ENCODE data around the gene URB2.
"Not testable (repeated sequence)": the region's sequence is repeated elsewhere in the genome, so short reads cannot be mapped to it uniquely, and the experiment has no call there.

URB2 gene

DNA sequence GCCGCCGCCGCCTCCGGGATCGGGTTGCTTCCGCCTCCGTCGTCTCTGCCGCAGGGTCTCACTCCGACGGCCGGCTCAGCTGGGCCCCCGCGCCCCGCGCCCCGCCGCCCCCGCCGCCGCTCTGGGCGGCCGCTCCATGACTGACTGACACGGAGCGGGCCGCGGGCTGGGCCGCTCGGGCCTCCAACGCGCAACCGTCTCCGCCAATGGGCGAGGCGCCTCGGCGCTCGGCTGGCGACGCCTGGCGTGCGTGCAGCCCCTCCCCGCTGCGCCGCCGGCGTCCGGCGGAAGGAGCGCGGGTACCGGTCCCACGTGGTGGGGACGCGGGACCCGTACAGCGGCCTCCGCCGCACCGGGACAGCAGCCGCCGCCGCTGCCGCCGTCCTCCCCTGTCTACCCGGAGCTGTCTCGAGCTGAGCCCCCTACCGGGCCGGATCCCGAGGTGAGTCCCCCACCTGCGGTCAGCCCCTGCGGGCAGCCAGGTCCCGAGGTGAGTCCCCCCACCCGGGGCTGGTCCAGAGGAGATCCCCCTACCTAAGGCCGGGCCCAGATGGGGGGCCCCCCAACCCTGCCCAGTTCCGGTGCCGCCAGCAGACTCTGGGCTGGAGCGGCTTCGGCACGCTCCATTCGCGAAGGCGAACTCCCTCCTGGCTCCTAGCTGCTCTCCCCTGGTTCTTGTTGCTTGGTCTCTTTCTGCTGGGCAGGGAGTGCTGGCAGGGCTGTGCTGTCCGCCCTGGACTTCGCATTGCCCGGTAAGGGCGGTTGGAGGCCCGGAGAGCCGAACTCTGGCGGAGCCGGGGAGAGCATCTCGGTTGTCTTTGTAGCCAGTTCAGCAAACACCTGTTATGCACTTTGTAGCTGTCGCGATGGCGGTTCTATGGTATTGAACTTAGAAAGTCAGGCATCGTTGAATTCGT is at the start of gene URB2, which contains the start of gene TAF5L:
Gene URB2 (plus strand): TSS at position 333 of the 917 bp plus-strand sequence. CDS start 1,387 bp downstream, outside the sequence.
Gene TAF5L (minus strand): TSS at position 208 of the 917 bp plus-strand sequence. CDS start 11,640 bp downstream, outside the sequence.
- DNase-seq, result peak; percentile 85

DNA sequence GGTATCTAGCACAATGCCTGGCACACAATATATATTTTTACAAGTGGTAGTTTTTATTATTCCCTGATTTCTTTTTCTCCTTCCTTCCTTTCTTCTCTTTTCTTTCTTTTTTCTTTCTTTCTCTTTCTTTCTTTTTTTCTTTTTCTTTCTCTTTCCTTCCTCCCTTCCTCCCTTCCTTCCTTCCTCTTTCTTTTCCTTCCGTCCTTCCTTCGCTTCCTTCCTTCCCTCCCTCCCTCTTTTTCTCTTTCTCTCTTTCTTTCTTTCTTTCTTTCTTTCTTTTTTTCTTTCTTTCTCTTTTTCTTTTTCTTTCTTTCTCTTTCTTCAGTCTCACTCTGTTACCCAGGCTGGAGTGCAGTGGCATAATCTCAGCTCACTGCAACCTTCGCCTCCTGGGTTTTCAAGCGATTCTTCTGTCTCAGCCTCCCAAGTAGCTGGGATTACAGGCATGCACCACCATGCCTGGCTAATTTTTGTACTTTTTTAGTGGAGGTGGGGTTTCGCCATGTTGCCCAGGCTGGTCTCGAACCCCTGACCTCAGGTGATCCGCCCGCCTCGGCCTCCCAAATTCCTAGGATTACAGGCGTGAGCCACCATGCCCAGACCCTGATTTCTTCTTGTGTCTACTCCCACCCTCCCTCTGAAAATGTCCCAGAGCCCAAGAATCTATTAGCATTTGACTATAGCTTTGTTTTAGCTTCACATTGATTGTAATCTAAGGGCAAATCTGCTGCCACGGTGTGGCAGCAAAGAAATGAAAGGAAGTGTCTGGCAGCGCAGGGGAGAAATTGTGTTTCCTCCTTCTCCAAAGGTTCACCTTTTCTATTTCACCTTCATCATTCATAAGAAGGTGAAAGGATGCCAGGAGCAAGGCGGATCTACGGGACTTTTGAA is 47.6 kb upstream of the URB2 start:
- no peak for DNase-seq

DNA sequence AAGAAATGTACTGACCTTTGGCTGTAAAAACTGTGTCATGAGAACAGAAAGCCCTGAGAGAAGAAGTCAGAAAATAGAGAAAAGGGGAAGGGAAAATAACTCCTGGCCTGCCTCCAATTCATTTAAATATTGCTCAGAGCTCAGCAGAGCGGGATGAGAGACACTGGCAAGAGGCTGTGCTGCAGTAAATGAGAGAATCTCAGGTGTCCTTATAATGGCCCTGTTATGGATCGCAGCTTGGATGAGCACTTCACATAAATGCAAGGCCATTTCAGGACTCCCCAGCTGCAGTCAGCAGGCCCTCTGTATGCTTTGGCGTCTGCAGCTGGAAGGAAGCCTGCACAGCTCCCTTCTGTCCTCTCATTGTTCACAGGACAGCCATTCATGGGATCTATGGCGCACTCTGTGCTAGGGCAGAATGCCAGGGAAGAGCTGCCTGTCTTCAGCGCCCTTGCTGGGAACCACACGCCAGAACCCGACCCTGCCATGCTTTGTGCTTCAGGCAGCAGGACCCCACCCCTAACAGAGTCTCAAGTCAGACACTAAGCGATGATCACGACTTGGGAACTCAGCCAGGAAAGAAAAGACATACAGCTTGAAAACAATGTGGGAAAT is 46.9 kb upstream of the URB2 start:
- peak; percentile 84 for DNase-seq

DNA sequence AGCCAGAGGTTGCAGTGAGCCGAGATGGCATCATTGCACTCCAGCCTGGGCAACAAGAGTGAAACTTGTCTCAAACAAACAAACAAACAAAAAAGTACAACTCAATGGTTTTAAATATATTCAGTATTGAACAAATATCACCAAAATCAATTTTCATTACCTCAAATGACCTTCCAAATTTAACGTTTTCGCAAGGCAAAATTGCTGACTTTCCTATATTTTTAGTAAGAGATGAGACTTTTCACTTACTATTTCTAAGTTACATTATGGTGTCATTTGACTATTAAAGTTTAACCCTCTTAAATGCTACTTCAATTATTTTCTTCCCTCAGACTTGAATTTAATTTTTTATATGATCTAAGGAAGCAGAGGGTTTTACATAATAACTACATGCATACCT is 44.6 kb upstream of the URB2 start:
- DNase-seq, result no peak

DNA sequence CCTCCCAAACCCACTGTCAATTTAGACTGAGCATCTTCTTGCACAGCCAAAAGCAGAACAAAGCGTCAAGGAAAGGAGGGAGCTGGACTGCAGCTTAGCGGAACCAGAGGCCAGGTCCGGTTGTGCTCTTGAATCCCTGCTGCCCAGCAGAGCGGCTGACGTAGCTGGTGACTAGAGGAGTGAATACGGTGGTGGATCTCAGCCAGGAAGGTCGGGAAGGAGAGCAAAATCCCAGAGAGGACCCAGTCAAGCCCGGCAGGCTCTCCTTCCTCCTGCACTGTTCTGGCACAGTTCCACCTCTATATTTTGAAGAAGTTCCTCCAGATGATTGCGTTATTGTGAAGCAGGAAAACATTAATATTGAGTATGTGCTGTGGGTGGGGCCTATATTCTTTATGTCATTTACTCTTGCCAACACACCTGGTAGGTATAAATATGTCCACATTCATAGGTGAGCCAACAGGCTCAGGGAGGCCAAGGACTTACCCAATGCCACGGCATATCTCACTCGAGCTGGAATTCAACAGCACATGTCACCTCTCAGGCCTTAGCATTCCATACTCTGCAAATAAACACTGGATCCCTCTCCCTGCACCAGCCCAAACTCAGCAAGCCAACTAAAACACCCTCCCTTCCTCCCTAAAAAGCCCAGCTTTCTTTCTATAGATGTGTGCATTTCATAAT is 43.9 kb upstream of the URB2 start:
- DNase-seq, result peak; percentile 4

DNA sequence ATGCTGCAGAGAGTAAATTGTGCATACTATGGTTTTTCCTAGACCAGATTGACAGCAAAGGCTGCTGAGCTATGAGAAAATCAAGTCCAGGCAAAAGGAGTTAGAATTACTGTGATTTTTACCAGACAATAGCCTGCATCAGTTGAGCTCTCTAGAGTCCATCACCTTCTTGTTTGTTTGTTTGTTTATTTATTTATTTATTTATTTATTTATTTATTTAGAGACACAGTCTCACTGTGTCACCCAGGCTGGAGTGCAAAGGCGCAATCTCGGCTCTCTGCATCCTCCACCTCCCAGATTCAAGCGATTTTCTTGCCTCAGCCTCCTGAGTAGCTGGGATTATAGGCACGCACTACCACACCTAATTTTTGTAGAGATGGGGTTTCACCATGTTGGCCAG is 43.3 kb upstream of the URB2 start:
- DNase-seq, result no peak

DNA sequence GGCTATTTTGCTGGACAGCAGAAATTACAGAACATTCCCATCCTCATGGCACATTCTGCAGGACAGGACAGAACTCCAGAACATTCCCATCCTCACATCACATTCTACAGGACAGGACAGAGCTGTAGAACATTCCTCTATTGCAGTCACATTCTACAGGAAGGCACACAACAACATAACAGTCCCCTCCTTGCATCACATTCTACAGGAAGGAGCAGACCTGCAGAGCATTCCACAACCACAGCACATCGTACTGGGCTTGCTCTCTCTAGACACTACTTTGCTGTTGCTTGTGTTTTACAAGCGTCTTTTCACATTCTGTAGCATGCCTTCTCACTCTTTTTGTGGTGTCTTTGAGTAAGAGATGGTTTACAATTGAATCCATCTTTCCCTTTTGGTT is 40.7 kb upstream of the URB2 start:
- no peak for DNase-seq

DNA sequence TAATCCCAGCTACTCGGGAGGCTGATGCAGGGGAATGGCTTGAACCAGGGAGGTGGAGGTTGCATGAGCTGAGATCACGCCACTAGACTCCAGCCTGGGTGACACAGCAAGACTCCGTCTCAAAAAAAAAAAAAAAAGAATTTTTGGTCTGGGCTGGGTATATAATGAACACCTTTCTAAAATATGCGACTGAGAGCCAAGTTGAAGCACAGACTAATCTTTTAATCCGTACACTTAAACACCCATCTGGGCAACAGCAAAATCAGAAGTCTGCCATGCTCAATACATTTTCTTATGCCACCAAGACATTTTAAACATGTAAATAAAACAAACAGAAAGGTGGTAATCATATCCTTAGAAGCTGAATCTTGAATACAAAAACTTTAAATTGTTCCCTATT is 35.9 kb upstream of the URB2 start:
- DNase-seq, result no peak

DNA sequence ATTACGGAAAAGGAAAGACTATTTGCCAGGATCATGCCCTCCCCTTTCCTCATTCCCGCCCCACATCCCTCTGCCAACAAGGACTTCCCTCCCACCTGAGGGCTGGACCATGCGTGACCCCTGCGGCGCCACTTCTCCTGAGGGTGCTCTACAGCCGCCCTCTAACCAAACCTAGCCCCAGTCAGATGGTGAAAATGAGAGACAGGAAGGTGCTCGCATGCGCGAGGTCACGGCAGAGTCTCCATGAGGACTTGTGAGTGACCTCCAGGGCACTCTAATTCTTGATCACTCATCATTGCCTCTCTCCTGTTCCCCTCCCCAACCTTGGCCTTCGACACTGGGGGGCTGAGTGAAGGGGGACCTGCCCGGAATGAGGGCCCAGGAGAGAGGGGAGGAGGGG is 32.2 kb upstream of the URB2 start:
- no peak for DNase-seq

DNA sequence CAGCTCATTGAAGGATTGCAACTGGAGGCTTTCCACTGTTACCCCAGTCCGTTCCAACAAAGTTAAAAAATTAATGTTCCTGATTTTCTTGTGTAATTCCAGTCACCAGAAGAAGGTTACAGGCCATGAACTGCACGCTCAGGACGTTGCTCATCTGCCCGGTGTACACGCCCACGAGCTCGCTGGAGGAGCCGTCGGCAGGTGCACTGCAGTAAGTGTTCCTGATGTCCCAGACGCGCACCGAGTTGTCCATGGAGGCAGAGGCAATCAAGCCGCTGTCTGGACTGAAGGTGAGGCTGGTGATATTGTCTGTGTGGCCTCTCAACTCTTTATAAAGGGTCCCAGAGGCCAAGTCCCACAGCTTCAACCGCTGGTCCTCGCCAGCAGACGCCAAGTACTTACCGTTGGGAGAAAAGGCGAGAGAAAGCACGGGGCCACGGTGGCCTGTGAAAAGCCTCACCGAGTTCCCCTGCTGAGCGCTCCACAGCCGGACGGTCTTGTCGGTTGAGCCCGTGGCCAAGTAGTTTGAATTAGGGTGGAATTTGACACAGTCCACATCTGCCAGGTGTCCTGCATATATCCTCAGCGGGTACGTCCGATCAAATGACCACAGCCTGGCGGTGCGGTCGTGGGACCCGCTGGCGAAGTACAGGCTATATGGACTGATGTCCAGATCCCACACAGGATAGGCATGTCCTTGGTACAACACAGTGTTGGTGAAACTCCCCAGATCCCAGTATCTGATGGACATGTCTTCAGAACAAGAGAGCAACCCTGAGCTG is 31.6 kb upstream of the URB2 start:
- DNase-seq, result no peak

DNA sequence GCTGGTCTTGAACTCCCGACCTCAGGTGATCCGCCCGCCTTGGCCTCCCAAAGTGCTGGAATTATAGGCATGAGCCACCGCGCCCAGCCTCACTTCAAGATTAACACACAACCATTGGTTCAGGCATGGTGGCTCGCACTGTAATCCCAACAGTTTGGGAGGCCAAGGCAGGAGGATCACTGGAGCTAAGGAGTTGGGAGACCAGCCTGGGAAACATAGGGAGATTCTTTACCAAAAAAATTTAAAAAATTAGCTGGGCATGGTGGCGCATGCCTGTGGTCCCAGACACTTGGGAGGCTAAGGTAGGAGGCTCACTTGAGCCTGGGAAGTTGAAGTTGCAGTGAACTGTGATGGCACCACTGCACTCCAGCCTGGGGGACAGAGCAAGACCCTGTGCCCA is 30.2 kb upstream of the URB2 start:
- not testable (repeated sequence) for DNase-seq

DNA sequence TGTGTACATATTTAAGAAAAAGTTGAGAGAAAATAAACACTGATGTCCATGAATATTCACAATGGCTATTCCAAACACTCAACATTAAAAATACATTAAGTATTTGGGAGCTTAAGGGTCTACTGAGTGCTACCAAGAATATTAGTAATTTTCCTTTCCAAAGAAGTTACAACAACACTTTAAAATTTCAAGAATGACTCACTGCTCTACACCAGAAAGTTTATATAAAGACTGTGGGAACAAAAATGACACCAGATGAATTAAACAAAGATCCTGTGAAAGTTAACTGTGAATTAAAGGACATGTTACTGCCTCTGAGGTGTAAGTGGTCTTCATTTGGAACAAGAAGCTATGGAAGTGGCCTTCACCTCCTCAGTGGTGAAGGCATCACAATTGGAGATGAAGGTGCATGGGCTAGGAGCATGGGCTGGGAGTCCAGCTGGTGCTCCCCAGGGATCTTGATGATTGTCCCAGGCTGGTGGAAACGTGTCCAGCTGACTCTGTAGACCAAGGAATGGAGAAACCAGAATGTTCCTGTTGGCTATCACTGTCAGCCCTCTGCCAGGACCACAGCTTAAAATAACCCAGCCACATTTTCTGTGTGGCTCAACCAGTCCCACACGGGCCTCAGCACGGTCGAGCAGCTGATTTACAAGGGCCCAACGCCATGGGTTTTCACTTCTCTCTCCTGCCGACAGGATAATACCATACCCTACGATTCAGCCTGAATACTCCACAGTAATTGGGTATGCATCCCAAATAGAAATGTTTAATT is 28.9 kb upstream of the URB2 start:
- DNase-seq, result no peak

DNA sequence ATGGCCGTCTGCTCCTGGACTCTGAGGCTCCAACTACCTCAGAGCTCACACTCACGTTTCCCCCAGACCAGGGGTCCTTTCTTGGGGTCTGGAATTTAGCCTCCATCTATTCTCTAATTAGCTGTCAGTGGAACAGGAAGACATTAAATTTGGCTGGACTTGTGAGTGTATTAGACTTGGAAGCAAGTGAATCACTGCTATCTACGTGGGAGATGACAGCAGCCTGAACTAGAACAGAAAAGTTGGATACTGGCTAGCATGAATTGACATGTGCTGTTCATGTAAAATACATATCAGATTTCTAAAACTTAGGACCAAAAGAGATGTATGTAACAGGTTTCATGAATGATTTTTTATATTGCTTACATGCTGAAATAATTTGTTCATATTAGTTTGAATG is 28.2 kb upstream of the URB2 start:
- no peak for DNase-seq

DNA sequence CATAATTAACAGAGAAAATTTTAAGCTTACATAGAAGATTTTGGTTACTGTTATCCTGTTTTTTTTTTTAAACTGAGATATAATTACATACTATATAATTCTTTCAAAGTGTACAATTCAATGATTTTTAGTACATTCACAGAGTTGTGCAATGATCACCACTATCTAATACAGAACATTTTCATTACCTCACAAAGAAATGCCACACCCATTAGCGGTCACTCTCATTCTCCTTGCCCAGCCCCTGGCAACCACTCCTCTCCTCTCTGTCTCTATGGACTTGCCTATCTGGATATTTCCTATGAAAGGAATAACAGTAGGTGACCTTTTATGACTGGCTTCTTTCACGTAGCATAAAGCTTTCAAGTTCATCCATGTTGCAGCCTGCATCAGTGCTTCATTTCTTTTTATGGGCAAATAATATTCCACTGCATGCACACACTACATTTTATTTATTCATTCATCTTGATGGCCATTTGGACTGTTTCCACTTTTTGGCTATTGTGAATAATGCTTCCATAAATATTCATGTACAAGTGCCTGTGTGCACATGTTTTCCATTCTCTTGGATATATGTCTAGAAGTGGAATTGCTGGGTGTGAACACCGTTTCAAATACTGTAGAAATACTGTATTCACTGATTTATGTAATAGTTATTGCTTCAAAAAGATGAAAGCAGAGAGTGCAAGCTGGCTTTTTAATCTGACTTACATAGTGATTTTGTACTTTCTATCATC is 26.7 kb upstream of the URB2 start:
- no peak for DNase-seq

DNA sequence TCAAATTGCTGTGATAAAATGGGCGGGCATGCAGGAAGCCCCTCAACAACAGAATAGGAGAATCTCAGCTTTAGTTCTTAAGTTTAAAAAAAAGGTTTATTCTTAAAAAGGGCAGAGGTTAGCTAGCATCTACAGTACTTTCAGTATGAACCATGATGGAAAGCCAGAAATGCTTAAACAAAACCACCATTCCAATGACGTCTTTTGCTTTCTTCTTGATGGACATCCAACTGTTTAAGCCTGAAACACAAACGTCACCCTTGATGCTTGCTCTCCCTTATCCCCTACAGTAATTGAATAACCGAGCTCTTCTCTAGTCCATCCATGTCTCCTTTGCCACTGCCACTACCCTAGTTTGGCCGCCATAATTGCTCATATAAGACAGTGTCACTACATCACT is 25.8 kb upstream of the URB2 start:
- DNase-seq, result no peak

DNA sequence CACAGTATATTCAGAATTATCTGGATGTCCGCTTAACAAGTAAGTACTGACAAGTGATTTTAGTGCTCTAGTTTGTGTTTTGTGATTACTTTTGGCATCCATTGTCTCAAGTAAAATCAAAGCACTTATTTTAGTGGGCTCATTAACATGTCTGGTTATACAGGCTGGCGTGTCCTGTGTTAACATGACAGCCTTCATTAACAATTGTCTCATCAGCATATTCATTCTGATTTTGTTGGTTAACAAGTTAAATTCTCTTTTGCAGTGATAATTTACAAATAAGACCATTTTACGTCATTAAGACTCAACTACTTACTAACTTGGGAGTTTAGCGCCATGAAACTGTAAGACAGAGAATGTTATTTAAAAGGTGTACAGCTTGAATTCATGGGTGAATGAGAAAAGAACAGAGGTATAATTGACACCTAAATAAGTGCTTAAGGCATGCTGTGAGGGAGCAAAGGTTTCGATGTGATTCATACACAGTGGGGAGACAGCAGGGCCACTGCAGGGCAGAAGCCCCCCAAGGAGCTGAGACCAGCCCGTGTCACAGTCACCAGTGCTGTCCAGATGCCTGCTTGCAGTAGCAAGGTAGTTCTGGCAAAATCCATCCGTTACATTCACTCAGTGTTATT is 22.6 kb upstream of the URB2 start:
- DNase-seq, result no peak

DNA sequence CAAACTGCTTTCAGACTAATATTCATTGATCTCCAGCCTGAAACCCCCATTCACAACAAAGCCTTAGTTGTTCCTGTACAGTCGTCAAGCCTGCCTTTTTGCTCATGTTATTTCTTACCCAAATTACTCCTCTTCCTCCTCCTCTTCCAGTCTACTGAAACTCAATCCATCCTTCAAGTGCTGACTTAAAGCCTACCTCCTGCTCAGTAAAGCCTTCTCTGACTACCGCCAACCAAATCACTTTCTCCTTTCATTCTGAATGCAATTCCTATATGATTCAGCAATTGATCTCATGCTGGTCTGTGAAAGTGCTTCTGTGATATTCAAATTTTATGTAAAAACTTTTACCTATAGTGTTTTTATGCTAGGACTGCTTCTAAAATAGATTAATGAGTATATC is 18.7 kb upstream of the URB2 start:
- no peak for DNase-seq

DNA sequence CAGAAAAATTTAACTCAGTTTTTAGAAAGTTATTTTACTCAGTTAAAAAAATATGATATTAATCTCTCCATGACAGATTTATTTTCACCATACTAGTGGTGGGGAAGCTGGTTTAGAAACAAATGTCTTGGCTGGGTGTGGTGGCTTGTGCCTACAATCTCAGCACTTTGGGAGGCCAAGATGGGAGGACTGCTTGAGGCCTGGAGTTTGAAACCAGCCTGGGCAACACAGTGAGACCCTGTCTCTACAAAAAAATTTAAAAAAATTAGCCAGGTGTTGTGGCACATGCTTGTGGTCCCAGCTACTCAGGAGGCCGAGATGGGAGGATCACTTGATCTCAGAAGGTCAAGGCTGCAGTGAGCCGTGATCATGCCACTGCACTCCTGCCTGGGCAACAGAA is 17.5 kb upstream of the URB2 start:
- no peak for DNase-seq

DNA sequence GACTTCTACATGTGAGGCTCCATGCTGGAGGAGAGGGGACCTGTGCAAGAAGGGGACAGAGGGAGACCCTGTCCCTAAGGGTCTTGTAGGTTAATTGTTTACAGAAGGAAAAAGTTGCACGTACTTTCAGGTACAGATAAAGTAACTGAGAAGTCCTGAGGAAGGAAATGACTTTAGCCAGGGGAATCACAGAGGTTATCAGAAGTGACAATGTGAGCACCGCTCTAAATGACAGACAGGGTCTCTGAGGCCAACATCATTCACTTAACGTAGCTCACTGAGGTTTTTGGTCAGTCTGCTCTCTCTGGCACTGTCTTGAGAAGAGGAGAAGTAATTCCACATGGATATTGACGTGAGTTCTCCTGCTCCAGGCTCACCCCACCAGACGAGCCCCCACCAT is 12.1 kb upstream of the URB2 start:
- no peak for DNase-seq

DNA sequence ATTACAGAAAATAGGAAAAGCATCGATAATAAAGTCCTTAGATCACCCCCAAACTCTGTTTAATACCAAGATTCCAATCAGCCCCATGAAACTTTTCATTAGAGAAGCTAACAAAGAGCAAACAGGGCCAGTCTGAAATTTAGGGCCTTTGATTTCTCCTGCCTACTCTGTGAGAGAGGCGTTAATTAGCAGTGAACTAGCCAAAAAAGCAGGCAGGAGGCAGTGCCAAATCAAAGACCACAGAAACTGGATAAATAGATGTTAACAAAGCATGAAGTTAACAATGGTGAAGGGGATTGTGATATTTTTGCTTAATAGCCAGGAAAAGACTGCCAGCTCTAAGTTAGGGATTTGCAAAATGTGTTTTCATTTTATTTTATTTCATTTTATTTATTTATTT is 11.3 kb upstream of the URB2 start:
- no peak for DNase-seq
